A673 (cell line): ENCODE measurements around the gene MEN1.

ENCODE experiments used
- CTCF ChIP-seq: fragments of 300-800, 200-600 bp; sonication (generic); conservative IDR thresholded peaks from 2 replicates; pipeline ENCODE4 v1.5.1; 2017; ENCODE audit warnings: low read depth, mild to moderate bottlenecking, antibody characterized with exemption, low read length, moderate library complexity, mixed read lengths
- EZH2 ChIP-seq: fragments of 200-600 bp; sonication (generic); IDR thresholded peaks from 2 replicates; pipeline ENCODE4 v1.6.1; 2017; ENCODE audit warnings: borderline replicate concordance, low read depth, mild to moderate bottlenecking, mixed read lengths, antibody characterized with exemption, low read length; ENCODE audit not compliant: poor library complexity, severe bottlenecking

DNA sequence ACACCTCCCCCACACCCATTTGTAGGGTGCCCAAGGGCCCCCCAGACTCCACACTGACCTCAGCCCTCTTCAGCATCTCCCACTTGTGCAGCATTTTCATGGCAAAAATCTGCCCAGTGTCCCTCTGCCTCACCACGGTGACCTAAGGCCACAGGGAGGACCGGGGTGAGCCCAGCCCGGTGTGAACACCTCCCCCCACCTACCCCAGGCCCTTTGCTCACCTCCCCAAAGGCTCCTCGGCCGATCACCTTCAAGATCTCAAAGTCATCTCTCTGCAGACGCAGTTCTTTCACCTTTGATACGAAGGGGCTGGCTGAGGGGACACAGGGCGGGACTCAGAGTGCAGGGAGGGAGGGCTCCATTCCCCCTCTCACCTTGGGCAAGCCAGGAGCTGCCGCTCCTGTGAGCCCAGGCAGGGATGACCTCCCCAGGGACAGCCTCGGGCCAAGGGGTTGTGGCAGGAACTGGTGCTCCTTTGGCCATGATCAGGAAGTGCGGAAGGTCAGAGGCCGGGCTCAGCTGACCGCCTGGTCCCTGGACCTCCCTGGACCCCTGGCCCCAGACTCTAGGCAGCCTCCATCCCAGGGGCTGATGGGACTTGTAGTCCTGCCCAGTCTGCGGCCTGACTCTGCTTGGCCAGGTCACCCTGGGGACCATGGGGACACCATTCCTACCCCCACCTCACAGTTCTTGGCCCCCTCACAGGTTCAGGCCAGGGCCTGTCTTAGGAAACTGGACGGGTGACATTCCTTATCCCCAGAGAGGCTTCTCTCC lies 31.4 kb upstream of the MEN1 start:
- no peak for TF ChIP-seq EZH2
- TF ChIP-seq CTCF: no peak
